CD1c-positive myeloid dendritic cell (primary cell): ENCODE measurements around the gene RGS6.

Experiments used
- DNase-seq: peaks from one replicate; pipeline ENCODE4 v3.0.0-alpha.2; 2016; ENCODE audit errors: extremely low spot score

Gene RGS6

GRCh38 chr14:72402377-72402772, 470.1 kb downstream of the RGS6 start:
- DNase-seq, result no peak

GRCh38 chr14:72404106-72404774, 472.0 kb downstream of the RGS6 start:
- no peak for DNase-seq

DNA sequence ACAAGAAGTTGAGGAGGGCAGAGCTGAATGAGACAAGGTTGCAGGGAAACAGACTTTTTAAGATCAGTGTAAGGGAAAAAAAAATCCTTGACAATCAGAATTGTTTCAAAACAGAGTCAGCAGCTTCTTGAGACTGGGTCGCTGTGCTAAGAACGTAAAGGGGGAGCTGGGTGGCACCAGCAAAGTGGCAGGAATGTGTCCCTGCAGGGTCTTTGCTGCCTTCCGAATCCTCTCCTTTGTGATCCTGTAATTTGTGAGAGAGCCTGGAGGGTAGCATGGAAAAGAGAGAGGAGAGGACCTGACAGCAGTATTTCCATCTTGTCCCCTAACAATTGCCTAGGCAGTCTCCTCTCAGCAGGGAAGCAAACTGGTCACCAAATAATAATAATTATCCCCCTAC, 472.8 kb downstream of the RGS6 start:
- DNase-seq, result no peak

- no peak for DNase-seq
Observed at GRCh38 chr14:72408020-72408419, 475.8 kb downstream of the RGS6 start.

DNA sequence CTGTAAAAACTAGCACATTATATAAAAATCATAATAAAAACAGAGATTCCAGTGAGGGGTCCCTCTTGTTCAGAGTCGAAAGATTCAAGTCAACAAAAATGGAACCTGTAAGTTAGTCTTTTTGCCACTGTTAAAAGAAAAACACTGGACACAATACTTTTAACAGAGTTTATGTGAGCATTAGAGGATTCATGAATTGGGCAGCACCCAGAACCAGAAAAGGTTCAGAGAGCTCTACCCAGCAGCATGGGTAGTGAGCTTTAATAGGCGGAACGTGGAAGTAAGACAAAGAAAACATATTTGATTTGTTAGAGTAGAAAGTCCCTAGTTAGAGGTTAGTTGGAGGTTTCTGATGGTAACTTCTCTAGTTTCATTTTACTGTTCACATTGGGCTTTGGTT, 476.8 kb downstream of the RGS6 start:
- no peak for DNase-seq

- no peak for DNase-seq
Observed at GRCh38 chr14:72416081-72416849, 484.0 kb downstream of the RGS6 start.

DNA sequence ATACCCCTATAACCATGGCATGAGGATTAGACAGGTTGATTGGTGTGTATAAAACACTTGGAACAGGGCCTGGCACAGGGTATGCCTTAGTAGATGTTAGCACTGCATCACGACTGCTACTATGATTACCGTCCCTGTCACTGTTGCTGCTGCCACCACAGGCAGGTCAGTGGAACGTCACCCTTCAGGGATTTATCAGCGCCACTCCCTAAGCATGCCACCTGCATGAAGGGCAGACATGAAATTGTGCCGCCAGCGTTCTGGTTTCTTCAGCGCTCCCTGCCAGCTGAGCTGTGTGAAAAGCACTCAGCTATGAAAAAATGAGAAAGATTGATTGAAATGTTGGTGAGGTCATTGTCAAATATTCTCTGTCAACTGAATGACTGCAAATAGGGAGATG, 484.7 kb downstream of the RGS6 start:
- no peak for DNase-seq

DNA sequence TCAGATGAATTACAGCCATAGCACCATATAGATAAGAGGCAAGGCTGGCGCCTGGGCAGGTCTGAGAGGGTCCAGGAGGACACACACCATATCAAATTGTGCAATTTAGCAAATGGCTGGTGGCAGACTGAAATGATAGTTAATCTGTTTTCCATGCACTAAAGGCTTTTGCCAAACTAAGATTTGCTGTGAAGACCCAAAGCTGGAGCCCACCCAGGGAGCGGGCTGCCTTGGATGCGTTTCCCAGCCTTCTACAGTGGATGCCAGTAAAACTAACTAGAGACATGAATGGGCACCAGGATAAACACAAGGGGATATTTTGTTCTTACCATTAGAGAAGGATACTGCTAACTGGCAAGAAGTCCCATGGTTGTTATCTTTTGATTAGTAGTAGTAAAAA, 486.6 kb downstream of the RGS6 start:
- no peak for DNase-seq

GRCh38 chr14:72419226-72419775, 487.1 kb downstream of the RGS6 start:
- DNase-seq, result no peak

DNA sequence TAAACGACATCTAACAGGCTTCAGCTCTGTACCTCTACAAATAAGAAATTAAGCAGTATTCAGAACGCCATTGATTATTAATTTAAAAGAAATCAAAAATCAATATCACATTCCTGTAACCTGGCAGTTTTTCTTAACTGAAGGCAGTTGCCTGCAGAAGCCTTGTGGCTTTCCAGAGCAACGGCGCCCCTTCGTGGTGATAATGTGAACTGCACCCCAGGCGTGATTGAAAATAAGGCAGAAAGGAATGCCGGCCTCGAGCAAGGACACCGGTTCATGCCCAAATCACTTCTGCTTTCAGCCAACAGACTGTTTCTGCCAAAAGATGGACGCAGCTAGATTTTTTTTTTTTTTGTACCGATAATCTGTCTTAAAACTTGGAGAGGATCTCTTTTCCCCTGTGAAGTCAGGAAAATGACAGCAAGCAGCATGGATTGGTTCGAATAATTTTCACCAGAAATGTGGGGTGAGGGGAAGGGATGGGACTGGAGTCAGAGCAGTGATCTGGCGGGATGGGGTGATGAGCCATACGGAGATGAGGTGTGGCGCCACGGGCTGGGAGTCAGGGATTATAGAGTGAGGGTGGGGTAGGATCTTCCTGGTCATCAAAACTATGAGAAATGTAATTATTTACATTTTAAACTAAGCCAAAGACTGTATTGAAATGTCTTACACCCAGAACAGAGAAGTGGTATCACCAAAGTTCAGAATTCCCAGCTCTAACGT, 488.7 kb downstream of the RGS6 start:
- DNase-seq, result peak; percentile 77

DNA sequence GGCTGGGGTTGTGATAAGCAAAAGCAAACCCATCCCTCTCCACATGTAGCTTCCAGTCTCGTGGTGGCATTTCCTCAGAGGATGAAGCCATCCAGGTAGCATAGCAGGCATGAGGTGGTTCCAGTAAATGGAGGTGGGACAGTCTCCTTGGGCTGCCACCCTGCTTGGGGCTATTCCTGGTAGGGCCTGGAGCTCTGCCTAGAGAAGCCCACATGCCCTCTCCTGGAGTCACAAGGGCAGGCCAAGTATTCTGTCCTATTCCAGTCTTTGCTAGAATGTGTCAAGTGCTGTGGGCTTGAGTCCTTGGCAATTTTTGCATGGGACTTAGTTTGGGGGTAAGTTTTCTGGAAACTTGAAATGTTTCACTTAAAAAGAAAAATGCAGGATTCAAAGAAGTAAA, 491.7 kb downstream of the RGS6 start:
- DNase-seq, result no peak

DNA sequence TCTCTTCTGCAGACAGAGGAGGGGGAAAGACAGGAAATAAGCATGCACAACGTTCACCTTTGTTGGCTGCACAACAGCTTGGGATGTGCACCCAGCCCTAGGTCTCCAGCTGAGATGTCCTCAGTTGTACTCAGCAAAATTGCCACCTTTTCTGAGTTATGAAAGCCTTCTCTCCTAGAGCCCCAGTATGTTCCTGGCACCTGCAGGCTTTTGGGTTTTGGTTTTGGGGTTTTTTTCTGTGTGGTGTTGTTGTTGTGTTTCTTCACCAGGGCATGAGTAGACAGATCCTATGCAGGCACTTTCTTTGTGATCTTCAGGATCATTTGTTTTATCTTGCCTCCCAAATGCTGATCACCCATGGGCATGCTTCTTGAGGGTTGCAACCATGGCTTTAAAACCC, 498.2 kb downstream of the RGS6 start:
- DNase-seq, result no peak

DNA sequence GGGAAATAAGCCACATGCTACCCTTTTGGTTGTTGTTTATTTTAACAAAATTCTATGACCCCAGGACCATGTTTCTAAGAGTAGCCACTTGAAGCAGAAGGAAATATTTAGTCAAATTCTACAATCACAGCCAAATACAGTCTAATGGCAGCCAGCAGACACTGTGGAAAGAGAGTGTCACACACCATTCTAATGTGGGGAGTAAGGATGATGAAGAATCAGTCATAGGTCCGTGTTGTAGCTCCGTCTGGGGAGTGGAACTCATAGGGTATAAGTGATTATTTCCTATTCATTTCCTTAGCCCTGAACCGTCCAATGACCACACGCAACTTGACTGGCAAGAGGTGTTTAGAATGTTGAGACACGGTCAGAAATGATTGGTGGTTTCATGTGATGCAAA, 500.5 kb downstream of the RGS6 start:
- no peak for DNase-seq

DNA sequence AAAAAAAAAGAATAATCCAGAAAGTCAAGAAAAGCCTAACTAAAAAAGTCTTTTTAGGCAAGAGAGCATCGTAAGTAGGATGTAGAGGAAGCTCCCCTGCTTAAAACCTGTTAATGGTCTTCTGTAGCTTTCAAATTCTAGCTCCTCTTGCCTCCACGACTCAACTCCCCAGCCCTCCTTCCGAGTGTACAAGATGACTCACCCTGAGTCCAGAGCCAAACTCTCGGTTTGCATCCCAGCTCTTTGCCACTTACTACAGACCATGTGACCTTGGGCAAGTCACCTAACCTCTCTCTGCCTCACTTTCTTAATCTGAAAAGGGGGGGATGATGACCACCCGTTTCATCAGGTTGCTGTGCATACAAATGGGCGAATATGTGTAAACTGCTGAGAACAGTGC, 501.3 kb downstream of the RGS6 start:
- no peak for DNase-seq

- DNase-seq, result no peak
Observed at GRCh38 chr14:72434856-72435255, 502.6 kb downstream of the RGS6 start.

DNA sequence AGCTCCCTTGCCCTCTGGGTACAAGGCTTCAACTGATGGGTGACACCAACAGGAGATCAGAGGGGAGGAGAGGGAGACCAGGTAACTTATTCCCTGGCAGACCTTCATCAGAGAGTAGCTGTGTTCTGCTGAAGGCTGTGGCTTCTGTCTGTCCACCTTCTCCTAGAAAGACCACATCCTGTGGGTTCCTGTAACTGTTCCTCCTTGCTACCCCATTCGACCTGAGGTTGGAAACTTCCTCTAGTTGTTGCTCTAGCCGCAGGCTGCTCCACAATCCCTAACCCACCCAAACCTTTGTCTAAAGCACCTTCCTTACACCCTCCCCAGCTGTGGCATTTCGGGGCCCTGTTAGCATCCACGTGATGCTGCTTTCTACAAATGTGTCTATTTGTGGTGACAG, 507.5 kb downstream of the RGS6 start:
- DNase-seq, result no peak

DNA sequence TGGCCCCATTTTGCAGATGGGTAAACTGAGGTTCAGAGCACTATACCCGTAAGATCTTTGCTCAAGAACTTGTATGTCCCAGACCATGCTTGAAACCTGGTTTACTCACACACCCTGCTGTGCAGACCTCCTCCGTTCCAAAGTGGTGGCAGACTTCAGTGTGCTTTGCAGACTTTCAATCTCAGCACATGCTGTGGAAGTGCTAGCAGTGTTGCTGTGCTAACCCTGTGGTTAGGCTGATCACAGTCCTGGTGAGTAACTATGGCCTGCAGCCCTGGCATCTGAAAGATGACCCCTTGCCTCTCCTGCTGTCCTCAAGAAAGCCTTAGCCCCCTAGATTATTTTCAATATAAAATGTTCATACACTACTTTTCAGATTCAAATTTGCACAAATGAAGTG, 511.0 kb downstream of the RGS6 start:
- DNase-seq, result no peak

- peak; percentile 46 for DNase-seq
Observed at GRCh38 chr14:72443991-72444441, 511.8 kb downstream of the RGS6 start.

GRCh38 chr14:72444701-72445100, 512.5 kb downstream of the RGS6 start:
- no peak for DNase-seq

DNA sequence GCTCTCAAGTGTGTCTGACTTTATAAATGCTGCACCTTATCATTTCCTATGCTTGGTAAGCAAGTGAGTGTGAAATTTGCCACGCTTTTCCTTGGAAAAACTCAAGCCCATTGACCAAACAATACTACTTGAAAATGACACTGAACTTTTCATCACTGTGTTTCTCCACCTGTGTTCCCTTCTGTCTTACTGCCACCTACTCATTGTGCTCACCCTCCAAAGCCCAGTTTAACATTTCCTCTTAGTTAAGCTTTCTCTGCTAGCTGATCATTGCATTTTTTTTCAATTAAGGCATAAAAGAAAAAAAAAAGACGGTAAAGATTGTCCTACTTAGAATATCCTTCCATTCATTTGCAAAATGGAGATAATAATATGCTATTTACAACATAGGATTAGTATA, 516.0 kb downstream of the RGS6 start:
- DNase-seq, result no peak

DNA sequence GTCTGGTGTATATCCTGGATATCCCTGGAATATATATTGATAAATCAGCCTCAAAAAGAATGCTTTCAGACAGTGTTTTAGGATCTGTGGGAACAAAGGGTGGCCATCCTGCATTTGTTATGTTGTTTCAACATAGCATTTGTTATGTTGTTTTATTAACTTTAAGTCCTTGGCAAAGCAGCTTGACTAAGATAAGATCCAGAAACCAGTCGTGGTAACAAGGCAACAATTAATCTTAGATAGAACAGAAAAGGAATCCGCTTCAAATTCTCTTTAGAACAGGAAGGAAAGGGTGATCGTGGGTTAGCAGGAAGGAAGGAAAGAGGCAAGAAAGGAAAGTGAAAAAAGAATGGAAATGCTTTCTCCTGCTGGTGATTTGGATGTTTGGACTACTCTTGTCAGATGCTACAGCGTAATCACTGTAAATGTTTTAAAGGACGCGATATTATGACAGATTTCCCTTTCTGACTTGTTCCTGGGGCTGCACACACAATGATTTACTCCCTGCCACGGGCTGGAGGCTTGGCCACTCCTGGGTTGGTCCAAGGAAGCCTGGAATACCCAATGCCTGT, 518.3 kb downstream of the RGS6 start:
- DNase-seq, result no peak
